AG08395 (cell line): ENCODE results near the gene RUNX1.
A peak's percentile ranks its signal among the peaks of the same experiment; 100 is the strongest.

Source experiments
- DNase-seq: peaks from one replicate; pipeline ENCODE4 v3.0.0; 2012; ENCODE audit warnings: mixed read lengths, low spot score

Gene RUNX1

GRCh38 chr21:35059742-35060141 lies 10.6 kb upstream of the RUNX1 start:
- peak; percentile 13 for DNase-seq

- no peak for DNase-seq
These were observed 9.0 kb upstream of the RUNX1 start for GRCh38 chr21:35058058-35058457.

- DNase-seq, result no peak
These were observed 8.3 kb upstream of the RUNX1 start for GRCh38 chr21:35057428-35057827.

- no peak for DNase-seq
These were observed 4.4 kb upstream of the RUNX1 start for GRCh38 chr21:35053356-35054096.

GRCh38 chr21:35052801-35053200 lies 3.7 kb upstream of the RUNX1 start:
- no peak for DNase-seq

GRCh38 chr21:35051287-35051818 lies 2.3 kb upstream of the RUNX1 start:
- DNase-seq, result peak; percentile 79

- DNase-seq, result no peak
These were observed 1.5 kb upstream of the RUNX1 start for GRCh38 chr21:35050348-35051286.

- peak; percentile 25 for DNase-seq
These were observed 910 bp downstream of the RUNX1 start for GRCh38 chr21:35048183-35048601.

GRCh38 chr21:35046880-35047229 lies 2.2 kb downstream of the RUNX1 start:
- DNase-seq, result peak; percentile 43

GRCh38 chr21:35046263-35046624 lies 2.9 kb downstream of the RUNX1 start:
- DNase-seq, result no peak

- no peak for DNase-seq
These were observed 3.4 kb downstream of the RUNX1 start for GRCh38 chr21:35045542-35046262.

- no peak for DNase-seq
These were observed 4.1 kb downstream of the RUNX1 start for GRCh38 chr21:35044770-35045541.

GRCh38 chr21:35044128-35044527 lies 5.0 kb downstream of the RUNX1 start:
- no peak for DNase-seq

- DNase-seq, result no peak
These were observed 5.6 kb downstream of the RUNX1 start for GRCh38 chr21:35043549-35043948.

GRCh38 chr21:35042836-35043235 lies 6.3 kb downstream of the RUNX1 start:
- no peak for DNase-seq

GRCh38 chr21:35041881-35042280 lies 7.2 kb downstream of the RUNX1 start:
- DNase-seq, result no peak

GRCh38 chr21:35041122-35041521 lies 8.0 kb downstream of the RUNX1 start:
- no peak for DNase-seq

- DNase-seq, result no peak
These were observed 9.4 kb downstream of the RUNX1 start for GRCh38 chr21:35039595-35040289.

GRCh38 chr21:35038772-35039319 lies 10.3 kb downstream of the RUNX1 start:
- no peak for DNase-seq

GRCh38 chr21:35037384-35037765 lies 11.7 kb downstream of the RUNX1 start:
- no peak for DNase-seq
